Measurements from ENCODE around the gene FAM111B. TPM values are rescaled to one million over a fixed set of nuclear protein-coding genes. Genes with fewer than 3 reads are reported as not detected.
A peak's percentile ranks its signal among the peaks of the same experiment; 100 is the strongest.

FAM111B gene
- total RNA-seq, 1 experiment from 2014 or later = 26.7 TPM

DNA sequence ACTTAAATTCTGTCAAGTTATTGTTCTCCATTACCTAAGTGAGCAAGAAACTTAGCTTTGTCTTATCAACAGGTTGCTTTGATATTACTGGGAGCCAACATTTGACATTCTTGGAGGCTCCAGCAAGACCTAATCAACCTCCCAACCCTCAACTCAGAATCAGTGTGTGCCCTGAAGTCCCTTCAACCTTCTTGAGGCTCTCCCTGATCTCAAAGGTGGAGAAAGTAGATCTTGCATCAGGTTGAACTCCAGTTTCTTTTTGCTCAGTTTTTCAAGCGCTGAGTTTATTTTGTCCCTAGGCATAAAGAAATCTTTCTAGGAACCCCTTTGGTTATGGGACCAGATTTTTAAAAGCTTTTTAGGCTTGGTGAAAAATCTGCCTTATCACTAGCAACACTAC lies 37.1 kb downstream of the FAM111B start:
- H3F3A ChIP-seq (ENCODE audit: low read length, unreplicated experiment) = no peaks in the 10 kb centered on the region
- no peaks in the 10 kb centered on the region for H3K9me2 ChIP-seq (replicated peaks; ENCODE audit: low read length)
- peak overlapping the region; percentile 77 for H3K9ac ChIP-seq (ENCODE audit: low read length)
- peaks cover 38% of the 10 kb centered on the region for H3K4me1 ChIP-seq (ENCODE audit: insufficient read depth, low read length)
- H3K9me3 ChIP-seq (ENCODE audit: low read length) = no peaks in the 10 kb centered on the region
- peak overlapping the region; percentile 79 for H3K4me3 ChIP-seq (ENCODE audit: low read length)
- ATAC-seq = no peak
- ChIA-PET POLR2A (ENCODE audit: unreplicated experiment) (no interaction called here), CTCF (interaction anchor here (0.8 to 1.5 kb wide), 2 partner anchors 8 to 14 kb away, joined by 5 to 6 read pairs; no protein-coding TSS in a partner anchor)
- peak; percentile 20 for DNase-seq
- H3K27me3 ChIP-seq (ENCODE audit: low read length) = no peaks in the 10 kb centered on the region
- peak overlapping the region; percentile 68 for H3K27ac ChIP-seq (ENCODE audit: low read length)
- intact Hi-C loops (cut with micrococcal nuclease) = loop anchor here (5.0 to 10.0 kb wide), 2 partner anchors 411 to 567 kb away; partner anchors contain the start of genes LPXN and ZFP91
- H4K20me1 ChIP-seq (ENCODE audit: low read length) = no peaks in the 10 kb centered on the region
- H2AFZ ChIP-seq (ENCODE audit: low read length) = peak overlapping the region; percentile 85
- peaks cover 45% of the 10 kb centered on the region for H3K79me2 ChIP-seq (ENCODE audit: low read length)
- BruUV-seq (replicated peaks) = no TSS peak
- TF ChIP-seq EZH2 (IDR thresholded peaks at IDR 0.05; ENCODE audit: low read length, unreplicated experiment) (no peak), CTCF (conservative IDR thresholded peaks at IDR 0.05; ENCODE audit: low read depth, low read length) (no peak), EZH2phosphoT487 (IDR thresholded peaks at IDR 0.05; ENCODE audit: borderline replicate concordance, low read length) (no peak)
- peak overlapping the region; percentile 94 for H3K4me2 ChIP-seq (ENCODE audit: low read length)
- peaks cover 22% of the 10 kb centered on the region for H3K36me3 ChIP-seq (ENCODE audit: low read depth, low read length)

- Histone ChIP-seq H2AFZ (ENCODE audit: low read length) (peak overlapping the region; percentile 85), H3K9me2 (replicated peaks; ENCODE audit: low read length) (no peaks in the 10 kb centered on the region), H3K9me3 (ENCODE audit: low read length) (no peaks in the 10 kb centered on the region), H3K9ac (ENCODE audit: low read length) (peak overlapping the region; percentile 77), H3K27me3 (ENCODE audit: low read length) (no peaks in the 10 kb centered on the region), H3F3A (ENCODE audit: low read length, unreplicated experiment) (no peaks in the 10 kb centered on the region), H3K4me1 (ENCODE audit: insufficient read depth, low read length) (peaks cover 38% of the 10 kb centered on the region), H3K36me3 (ENCODE audit: low read depth, low read length) (peaks cover 29% of the 10 kb centered on the region), H4K20me1 (ENCODE audit: low read length) (no peaks in the 10 kb centered on the region), H3K4me2 (ENCODE audit: low read length) (peak overlapping the region; percentile 94), H3K4me3 (ENCODE audit: low read length) (peak overlapping the region; percentile 79), H3K79me2 (ENCODE audit: low read length) (peaks cover 45% of the 10 kb centered on the region), H3K27ac (ENCODE audit: low read length) (peak overlapping the region; percentile 68)
- ATAC-seq (peak; percentile 48), DNase-seq (peak; percentile 97)
- BruUV-seq (replicated peaks) = no TSS peak
- intact Hi-C loops (cut with micrococcal nuclease) = loop anchor here (5.0 to 10.0 kb wide), 2 partner anchors 410 to 567 kb away; partner anchors contain the start of genes LPXN and ZFP91
- ChIA-PET CTCF (interaction anchor here (0.6 to 1.5 kb wide), 4 partner anchors 9 to 27 kb away, joined by 3 to 6 read pairs (median 4); no protein-coding TSS in a partner anchor), POLR2A (ENCODE audit: unreplicated experiment) (interaction anchor here (0.5 kb wide), 1 partner anchor 1403 kb away, joined by 3 read pairs; no protein-coding TSS in a partner anchor)
- TF ChIP-seq EZH2phosphoT487 (IDR thresholded peaks at IDR 0.05; ENCODE audit: borderline replicate concordance, low read length) (no peak), CTCF (conservative IDR thresholded peaks at IDR 0.05; ENCODE audit: low read depth, low read length) (peak; percentile 58)
Observed at GRCh38 chr11:59144579-59145345, 37.7 kb downstream of the FAM111B start.

GRCh38 chr11:59145534-59145933 lies 38.5 kb downstream of the FAM111B start:
- Histone ChIP-seq H4K20me1 (ENCODE audit: low read length) (no peaks in the 10 kb centered on the region), H3K36me3 (ENCODE audit: low read depth, low read length) (peaks cover 37% of the 10 kb centered on the region), H3K9me3 (ENCODE audit: low read length) (no peaks in the 10 kb centered on the region), H3K4me3 (ENCODE audit: low read length) (peak overlapping the region; percentile 79), H3K4me1 (ENCODE audit: insufficient read depth, low read length) (peaks cover 38% of the 10 kb centered on the region), H3F3A (ENCODE audit: low read length, unreplicated experiment) (no peaks in the 10 kb centered on the region), H2AFZ (ENCODE audit: low read length) (peak overlapping the region; percentile 85), H3K79me2 (ENCODE audit: low read length) (peaks cover 45% of the 10 kb centered on the region), H3K27ac (ENCODE audit: low read length) (no peak overlapping the region), H3K9ac (ENCODE audit: low read length) (peak overlapping the region; percentile 77), H3K27me3 (ENCODE audit: low read length) (no peaks in the 10 kb centered on the region), H3K9me2 (replicated peaks; ENCODE audit: low read length) (no peaks in the 10 kb centered on the region), H3K4me2 (ENCODE audit: low read length) (peak overlapping the region; percentile 94)
- intact Hi-C loops (cut with micrococcal nuclease) = loop anchor here (10.0 kb wide), 1 partner anchor 409 kb away; no protein-coding TSS in a partner anchor
- ChIA-PET CTCF (no interaction called here), POLR2A (ENCODE audit: unreplicated experiment) (no interaction called here)
- peak; percentile 37 for DNase-seq
- TF ChIP-seq EZH2phosphoT487 (IDR thresholded peaks at IDR 0.05; ENCODE audit: borderline replicate concordance, low read length) = no peak
- no peak for TF ChIP-seq CTCF (conservative IDR thresholded peaks at IDR 0.05; ENCODE audit: low read depth, low read length)
- TF ChIP-seq EZH2 (IDR thresholded peaks at IDR 0.05; ENCODE audit: low read length, unreplicated experiment) = no peak
- no peak for ATAC-seq
- BruUV-seq (replicated peaks) = no TSS peak
